ENCODE results near the gene SNX32. TPM values are rescaled to one million over a fixed set of nuclear protein-coding genes. Genes with fewer than 3 reads are reported as not detected.

Gene SNX32
- total and polyA plus RNA-seq, 9 of the 15 experiments (the other 6 are each of a cell fraction or from before 2014, with no cell fraction given): 0.03 TPM; not detected in 7

GRCh38 chr11:65860278-65861164 lies 26.8 kb downstream of the SNX32 start, which contains the start of gene MUS81 (continued):
- TF ChIP-seq RB1 (IDR thresholded peaks at IDR 0.05; ENCODE audit: low read depth): peak; percentile 59
- peak; percentile 52 for TF ChIP-seq CCNT2 (IDR thresholded peaks at IDR 0.05; ENCODE audit: borderline replicate concordance, extremely low read depth, insufficient read length, low read depth, low read length)
- TF ChIP-seq JUN (IDR thresholded peaks at IDR 0.05; ENCODE audit: borderline replicate concordance, low read depth, low read length): no peak; the same call in 1 of the 2 replicates
- no peak for TF ChIP-seq JUN (CRISPR knock-in tag; IDR thresholded peaks at IDR 0.05; ENCODE audit: borderline replicate concordance)
- 0 out of 2 replicates have a peak, but pooled peaks have one; percentile 21 for TF ChIP-seq E2F5 (CRISPR knock-in tag; IDR thresholded peaks at IDR 0.05)
- no peak for TF ChIP-seq SIRT6 (IDR thresholded peaks at IDR 0.05; ENCODE audit: low read depth, low read length)
- TF ChIP-seq RBM22 (IDR thresholded peaks at IDR 0.05; ENCODE audit: low read depth, low read length, poor library complexity, severe bottlenecking): peak; percentile 73
- no peak; the same call in 1 of the 2 replicates for TF ChIP-seq MYBL2 (IDR thresholded peaks at IDR 0.05; ENCODE audit: low read depth)
- TF ChIP-seq MYBL2 (CRISPR knock-in tag; IDR thresholded peaks at IDR 0.05; ENCODE audit: borderline replicate concordance): no peak
- TF ChIP-seq PRMT5 (CRISPR knock-in tag; IDR thresholded peaks at IDR 0.05): no peak
- no peak for TF ChIP-seq ZNF175 (CRISPR knock-in tag; IDR thresholded peaks at IDR 0.05; ENCODE audit: low read depth)
- peak; percentile 95 for TF ChIP-seq RBFOX2 (IDR thresholded peaks at IDR 0.05; ENCODE audit: low read depth, low read length)
- TF ChIP-seq ZNF57 (CRISPR knock-in tag; IDR thresholded peaks at IDR 0.05): no peak
- no peak for TF ChIP-seq SNRNP70 (optimal IDR thresholded peaks at IDR 0.05; ENCODE audit: low read depth, low read length)
- TF ChIP-seq POLR2H (tag; IDR thresholded peaks at IDR 0.05; ENCODE audit: low read depth): 0 out of 2 replicates have a peak, but pooled peaks have one; percentile 35
- no peak for TF ChIP-seq ZNF584 (CRISPR knock-in tag; IDR thresholded peaks at IDR 0.05; ENCODE audit: low read depth)
- TF ChIP-seq U2AF2 (optimal IDR thresholded peaks at IDR 0.05; ENCODE audit: low read depth, low read length): no peak
- TF ChIP-seq RAD51 (IDR thresholded peaks at IDR 0.05; ENCODE audit: borderline replicate concordance, low read depth): peak; percentile 47; the same call in 1 of the 2 replicates
- TF ChIP-seq ZBTB17 (CRISPR knock-in tag; IDR thresholded peaks at IDR 0.05): 0 out of 2 replicates have a peak, but pooled peaks have one; percentile 68
- TF ChIP-seq TAL1 (IDR thresholded peaks at IDR 0.05): no peak
- TF ChIP-seq MTF1 (CRISPR knock-in tag; IDR thresholded peaks at IDR 0.05; ENCODE audit: borderline replicate concordance): no peak
- TF ChIP-seq CHCHD3 (CRISPR knock-in tag; IDR thresholded peaks at IDR 0.05): no peak
- TF ChIP-seq POLR2B (IDR thresholded peaks at IDR 0.05; ENCODE audit: low read depth, partially characterized antibody): peak; percentile 68
- TF ChIP-seq KLF1 (tag; IDR thresholded peaks at IDR 0.05): peak; percentile 70; the same call in 1 of the 2 replicates
- peak; percentile 92 for TF ChIP-seq EP400 (IDR thresholded peaks at IDR 0.05)
- TF ChIP-seq FOSL1 (tag; conservative IDR thresholded peaks at IDR 0.05): no peak
- TF ChIP-seq NR0B1 (IDR thresholded peaks at IDR 0.05; ENCODE audit: partially characterized antibody): no peak
- no peak for TF ChIP-seq HNRNPH1 (optimal IDR thresholded peaks at IDR 0.05; ENCODE audit: low read depth, low read length)
